HepG2 (cell line): ENCODE measurements around the gene PSKH1. TPM values are rescaled to one million over a fixed set of nuclear protein-coding genes. Genes with fewer than 3 reads are reported as not detected.
A peak's percentile ranks its signal among the peaks of the same experiment; 100 is the strongest.

ENCODE experiments used
- HDAC1 ChIP-seq: sonication (generic); formaldehyde crosslinking; IDR thresholded peaks from 2 replicates; pipeline ENCODE4 v1.5.1; 2020; ENCODE audit warnings: mild to moderate bottlenecking, missing genetic modification reagents
- NR2F6 ChIP-seq, 2 experiments: IDR thresholded peaks; 2 replicates each; pipeline ENCODE4 v1.6.1; 2016; ENCODE audit warnings: antibody characterized with exemption in 1 of 2, mild to moderate bottlenecking in 1 of 2
- polyA plus RNA-seq, 8 experiments: library from polyadenylated mRNA; depleted of rRNA in 3 of 8; stranded (reverse) in 7 of 8; unstranded in 1 of 8; fragments of >200 nt; fragmentation: Illumina TruSeq in 4 of 8; extraction: Trizol in 4 of 8; gene quantifications; 2 replicates each; pipeline versions ENCODE4 v1.2.1 to v1.2.3, GENCODE V29; 2011 to 2016; ENCODE audit warnings: low read depth in 4 of 8, missing spikeins in 1 of 8, mixed read lengths in 1 of 8; ENCODE audit not compliant: insufficient read depth in 1 of 8
- total RNA-seq, 5 experiments: library from RNA; depleted of rRNA; stranded (reverse); fragments of >200 nt; fragmentation: Illumina TruSeq; extraction: Trizol; gene quantifications; 2 replicates each; pipeline ENCODE4 v1.2.3, GENCODE V29; 2016; ENCODE audit warnings: low read depth in 1 of 5
- TF ChIP-seq, protein P1 (sequence below): sonication (generic); formaldehyde crosslinking; IDR thresholded peaks from 2 replicates; pipeline ENCODE4 v1.4.0; 2020; ENCODE audit warnings: missing genetic modification reagents
- TF ChIP-seq, protein P2 (sequence below): sonication (generic); formaldehyde crosslinking; IDR thresholded peaks from 2 replicates; pipeline ENCODE4 v1.5.1; 2020; ENCODE audit warnings: mild to moderate bottlenecking, missing genetic modification reagents, borderline replicate concordance
- TF ChIP-seq, protein P3 (sequence below): sonication (generic); formaldehyde crosslinking; IDR thresholded peaks from 2 replicates; pipeline ENCODE4 v1.4.0; 2020; ENCODE audit warnings: missing genetic modification reagents
- TF ChIP-seq, protein P4 (sequence below): sonication (generic); formaldehyde crosslinking; IDR thresholded peaks from 2 replicates; pipeline ENCODE4 v1.4.0; 2020; ENCODE audit warnings: missing genetic modification reagents
- TF ChIP-seq, protein P5 (sequence below): sonication (generic); formaldehyde crosslinking; IDR thresholded peaks from 2 replicates; pipeline ENCODE4 v1.4.0; 2020; ENCODE audit warnings: missing genetic modification reagents, borderline replicate concordance
- TF ChIP-seq, protein P6 (sequence below): sonication (generic); formaldehyde crosslinking; IDR thresholded peaks from 2 replicates; pipeline ENCODE4 v1.9.0; 2022; ENCODE audit warnings: missing genetic modification reagents, mild to moderate bottlenecking, borderline replicate concordance
- TF ChIP-seq, protein P7 (sequence below): sonication (generic); formaldehyde crosslinking; IDR thresholded peaks from 2 replicates; pipeline ENCODE4 v1.4.0; 2020; ENCODE audit warnings: low read depth, missing genetic modification reagents

Gene PSKH1
- total and polyA plus RNA-seq, 2 of the 13 experiments (the other 11 are each of a cell fraction or from before 2014, with no cell fraction given): 8.4 to 19.1 TPM

DNA sequence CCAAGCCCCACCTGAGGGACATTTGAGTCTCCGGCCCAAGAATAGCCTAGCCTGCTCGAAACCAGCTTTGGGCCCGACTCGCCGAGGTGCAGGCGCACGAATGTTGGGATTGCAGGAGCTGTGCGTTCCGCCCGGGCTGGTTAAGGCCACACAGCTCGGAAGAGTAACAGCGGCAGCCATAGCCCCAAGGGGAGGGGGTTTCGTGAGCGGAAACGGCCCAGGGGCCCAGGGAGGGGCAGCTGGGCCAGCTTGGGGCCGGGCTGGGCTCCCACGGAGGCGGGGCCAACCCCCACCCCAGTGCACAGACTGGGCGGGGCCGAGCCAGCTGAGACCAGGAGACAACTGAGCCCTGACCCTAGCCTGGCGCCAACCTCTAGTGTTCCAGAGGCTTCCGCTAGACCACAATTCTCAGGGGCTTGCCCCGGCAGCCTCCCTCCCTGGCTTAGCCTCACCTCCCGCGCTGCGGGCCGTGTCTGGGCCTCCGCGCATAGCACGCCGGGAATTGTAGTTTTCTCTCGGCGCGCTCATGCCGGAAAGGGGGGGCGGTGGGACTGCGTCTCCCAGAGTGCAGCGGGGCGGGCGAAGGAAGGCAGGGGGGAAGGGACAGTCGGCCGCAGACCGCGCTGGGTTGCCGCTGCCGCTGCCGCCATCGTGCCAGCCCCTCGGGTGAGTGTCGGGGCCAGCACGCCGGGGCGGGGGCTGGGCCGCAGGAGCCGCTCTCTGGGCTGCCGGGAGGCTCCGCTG lies 46.6 kb upstream of the PSKH1 start, which contains the start of gene NUTF2 (continued):
- TF ChIP-seq, protein P1, sequence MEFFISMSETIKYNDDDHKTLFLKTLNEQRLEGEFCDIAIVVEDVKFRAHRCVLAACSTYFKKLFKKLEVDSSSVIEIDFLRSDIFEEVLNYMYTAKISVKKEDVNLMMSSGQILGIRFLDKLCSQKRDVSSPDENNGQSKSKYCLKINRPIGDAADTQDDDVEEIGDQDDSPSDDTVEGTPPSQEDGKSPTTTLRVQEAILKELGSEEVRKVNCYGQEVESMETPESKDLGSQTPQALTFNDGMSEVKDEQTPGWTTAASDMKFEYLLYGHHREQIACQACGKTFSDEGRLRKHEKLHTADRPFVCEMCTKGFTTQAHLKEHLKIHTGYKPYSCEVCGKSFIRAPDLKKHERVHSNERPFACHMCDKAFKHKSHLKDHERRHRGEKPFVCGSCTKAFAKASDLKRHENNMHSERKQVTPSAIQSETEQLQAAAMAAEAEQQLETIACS (CRISPR knock-in tag): no peak; the same call in 1 of the 2 replicates
- 0 out of 2 replicates have a peak, but pooled peaks have one; percentile 49 for TF ChIP-seq NR2F6 (IDR thresholded peaks at IDR 0.05)
- peak; percentile 80 for TF ChIP-seq NR2F6 (CRISPR knock-in tag; IDR thresholded peaks at IDR 0.05)
- TF ChIP-seq, protein P2, sequence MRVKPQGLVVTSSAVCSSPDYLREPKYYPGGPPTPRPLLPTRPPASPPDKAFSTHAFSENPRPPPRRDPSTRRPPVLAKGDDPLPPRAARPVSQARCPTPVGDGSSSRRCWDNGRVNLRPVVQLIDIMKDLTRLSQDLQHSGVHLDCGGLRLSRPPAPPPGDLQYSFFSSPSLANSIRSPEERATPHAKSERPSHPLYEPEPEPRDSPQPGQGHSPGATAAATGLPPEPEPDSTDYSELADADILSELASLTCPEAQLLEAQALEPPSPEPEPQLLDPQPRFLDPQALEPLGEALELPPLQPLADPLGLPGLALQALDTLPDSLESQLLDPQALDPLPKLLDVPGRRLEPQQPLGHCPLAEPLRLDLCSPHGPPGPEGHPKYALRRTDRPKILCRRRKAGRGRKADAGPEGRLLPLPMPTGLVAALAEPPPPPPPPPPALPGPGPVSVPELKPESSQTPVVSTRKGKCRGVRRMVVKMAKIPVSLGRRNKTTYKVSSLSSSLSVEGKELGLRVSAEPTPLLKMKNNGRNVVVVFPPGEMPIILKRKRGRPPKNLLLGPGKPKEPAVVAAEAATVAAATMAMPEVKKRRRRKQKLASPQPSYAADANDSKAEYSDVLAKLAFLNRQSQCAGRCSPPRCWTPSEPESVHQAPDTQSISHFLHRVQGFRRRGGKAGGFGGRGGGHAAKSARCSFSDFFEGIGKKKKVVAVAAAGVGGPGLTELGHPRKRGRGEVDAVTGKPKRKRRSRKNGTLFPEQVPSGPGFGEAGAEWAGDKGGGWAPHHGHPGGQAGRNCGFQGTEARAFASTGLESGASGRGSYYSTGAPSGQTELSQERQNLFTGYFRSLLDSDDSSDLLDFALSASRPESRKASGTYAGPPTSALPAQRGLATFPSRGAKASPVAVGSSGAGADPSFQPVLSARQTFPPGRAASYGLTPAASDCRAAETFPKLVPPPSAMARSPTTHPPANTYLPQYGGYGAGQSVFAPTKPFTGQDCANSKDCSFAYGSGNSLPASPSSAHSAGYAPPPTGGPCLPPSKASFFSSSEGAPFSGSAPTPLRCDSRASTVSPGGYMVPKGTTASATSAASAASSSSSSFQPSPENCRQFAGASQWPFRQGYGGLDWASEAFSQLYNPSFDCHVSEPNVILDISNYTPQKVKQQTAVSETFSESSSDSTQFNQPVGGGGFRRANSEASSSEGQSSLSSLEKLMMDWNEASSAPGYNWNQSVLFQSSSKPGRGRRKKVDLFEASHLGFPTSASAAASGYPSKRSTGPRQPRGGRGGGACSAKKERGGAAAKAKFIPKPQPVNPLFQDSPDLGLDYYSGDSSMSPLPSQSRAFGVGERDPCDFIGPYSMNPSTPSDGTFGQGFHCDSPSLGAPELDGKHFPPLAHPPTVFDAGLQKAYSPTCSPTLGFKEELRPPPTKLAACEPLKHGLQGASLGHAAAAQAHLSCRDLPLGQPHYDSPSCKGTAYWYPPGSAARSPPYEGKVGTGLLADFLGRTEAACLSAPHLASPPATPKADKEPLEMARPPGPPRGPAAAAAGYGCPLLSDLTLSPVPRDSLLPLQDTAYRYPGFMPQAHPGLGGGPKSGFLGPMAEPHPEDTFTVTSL (CRISPR knock-in tag): peak; percentile 80; the same call in 1 of the 2 replicates
- TF ChIP-seq, protein P3, sequence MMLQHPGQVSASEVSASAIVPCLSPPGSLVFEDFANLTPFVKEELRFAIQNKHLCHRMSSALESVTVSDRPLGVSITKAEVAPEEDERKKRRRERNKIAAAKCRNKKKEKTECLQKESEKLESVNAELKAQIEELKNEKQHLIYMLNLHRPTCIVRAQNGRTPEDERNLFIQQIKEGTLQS (CRISPR knock-in tag): peak; percentile 26; the same call in 1 of the 2 replicates
- TF ChIP-seq, protein P4, sequence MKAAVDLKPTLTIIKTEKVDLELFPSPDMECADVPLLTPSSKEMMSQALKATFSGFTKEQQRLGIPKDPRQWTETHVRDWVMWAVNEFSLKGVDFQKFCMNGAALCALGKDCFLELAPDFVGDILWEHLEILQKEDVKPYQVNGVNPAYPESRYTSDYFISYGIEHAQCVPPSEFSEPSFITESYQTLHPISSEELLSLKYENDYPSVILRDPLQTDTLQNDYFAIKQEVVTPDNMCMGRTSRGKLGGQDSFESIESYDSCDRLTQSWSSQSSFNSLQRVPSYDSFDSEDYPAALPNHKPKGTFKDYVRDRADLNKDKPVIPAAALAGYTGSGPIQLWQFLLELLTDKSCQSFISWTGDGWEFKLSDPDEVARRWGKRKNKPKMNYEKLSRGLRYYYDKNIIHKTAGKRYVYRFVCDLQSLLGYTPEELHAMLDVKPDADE (CRISPR knock-in tag): 0 out of 2 replicates have a peak, but pooled peaks have one; percentile 18
- TF ChIP-seq, protein P5, sequence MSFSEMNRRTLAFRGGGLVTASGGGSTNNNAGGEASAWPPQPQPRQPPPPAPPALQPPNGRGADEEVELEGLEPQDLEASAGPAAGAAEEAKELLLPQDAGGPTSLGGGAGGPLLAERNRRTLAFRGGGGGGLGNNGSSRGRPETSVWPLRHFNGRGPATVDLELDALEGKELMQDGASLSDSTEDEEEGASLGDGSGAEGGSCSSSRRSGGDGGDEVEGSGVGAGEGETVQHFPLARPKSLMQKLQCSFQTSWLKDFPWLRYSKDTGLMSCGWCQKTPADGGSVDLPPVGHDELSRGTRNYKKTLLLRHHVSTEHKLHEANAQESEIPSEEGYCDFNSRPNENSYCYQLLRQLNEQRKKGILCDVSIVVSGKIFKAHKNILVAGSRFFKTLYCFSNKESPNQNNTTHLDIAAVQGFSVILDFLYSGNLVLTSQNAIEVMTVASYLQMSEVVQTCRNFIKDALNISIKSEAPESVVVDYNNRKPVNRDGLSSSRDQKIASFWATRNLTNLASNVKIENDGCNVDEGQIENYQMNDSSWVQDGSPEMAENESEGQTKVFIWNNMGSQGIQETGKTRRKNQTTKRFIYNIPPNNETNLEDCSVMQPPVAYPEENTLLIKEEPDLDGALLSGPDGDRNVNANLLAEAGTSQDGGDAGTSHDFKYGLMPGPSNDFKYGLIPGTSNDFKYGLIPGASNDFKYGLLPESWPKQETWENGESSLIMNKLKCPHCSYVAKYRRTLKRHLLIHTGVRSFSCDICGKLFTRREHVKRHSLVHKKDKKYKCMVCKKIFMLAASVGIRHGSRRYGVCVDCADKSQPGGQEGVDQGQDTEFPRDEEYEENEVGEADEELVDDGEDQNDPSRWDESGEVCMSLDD: peak; percentile 51; the same call in 1 of the 2 replicates
- TF ChIP-seq, protein P6, sequence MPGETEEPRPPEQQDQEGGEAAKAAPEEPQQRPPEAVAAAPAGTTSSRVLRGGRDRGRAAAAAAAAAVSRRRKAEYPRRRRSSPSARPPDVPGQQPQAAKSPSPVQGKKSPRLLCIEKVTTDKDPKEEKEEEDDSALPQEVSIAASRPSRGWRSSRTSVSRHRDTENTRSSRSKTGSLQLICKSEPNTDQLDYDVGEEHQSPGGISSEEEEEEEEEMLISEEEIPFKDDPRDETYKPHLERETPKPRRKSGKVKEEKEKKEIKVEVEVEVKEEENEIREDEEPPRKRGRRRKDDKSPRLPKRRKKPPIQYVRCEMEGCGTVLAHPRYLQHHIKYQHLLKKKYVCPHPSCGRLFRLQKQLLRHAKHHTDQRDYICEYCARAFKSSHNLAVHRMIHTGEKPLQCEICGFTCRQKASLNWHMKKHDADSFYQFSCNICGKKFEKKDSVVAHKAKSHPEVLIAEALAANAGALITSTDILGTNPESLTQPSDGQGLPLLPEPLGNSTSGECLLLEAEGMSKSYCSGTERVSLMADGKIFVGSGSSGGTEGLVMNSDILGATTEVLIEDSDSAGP (CRISPR knock-in tag): peak; percentile 93
- peak; percentile 94 for TF ChIP-seq HDAC1 (CRISPR knock-in tag)
- TF ChIP-seq, protein P7, sequence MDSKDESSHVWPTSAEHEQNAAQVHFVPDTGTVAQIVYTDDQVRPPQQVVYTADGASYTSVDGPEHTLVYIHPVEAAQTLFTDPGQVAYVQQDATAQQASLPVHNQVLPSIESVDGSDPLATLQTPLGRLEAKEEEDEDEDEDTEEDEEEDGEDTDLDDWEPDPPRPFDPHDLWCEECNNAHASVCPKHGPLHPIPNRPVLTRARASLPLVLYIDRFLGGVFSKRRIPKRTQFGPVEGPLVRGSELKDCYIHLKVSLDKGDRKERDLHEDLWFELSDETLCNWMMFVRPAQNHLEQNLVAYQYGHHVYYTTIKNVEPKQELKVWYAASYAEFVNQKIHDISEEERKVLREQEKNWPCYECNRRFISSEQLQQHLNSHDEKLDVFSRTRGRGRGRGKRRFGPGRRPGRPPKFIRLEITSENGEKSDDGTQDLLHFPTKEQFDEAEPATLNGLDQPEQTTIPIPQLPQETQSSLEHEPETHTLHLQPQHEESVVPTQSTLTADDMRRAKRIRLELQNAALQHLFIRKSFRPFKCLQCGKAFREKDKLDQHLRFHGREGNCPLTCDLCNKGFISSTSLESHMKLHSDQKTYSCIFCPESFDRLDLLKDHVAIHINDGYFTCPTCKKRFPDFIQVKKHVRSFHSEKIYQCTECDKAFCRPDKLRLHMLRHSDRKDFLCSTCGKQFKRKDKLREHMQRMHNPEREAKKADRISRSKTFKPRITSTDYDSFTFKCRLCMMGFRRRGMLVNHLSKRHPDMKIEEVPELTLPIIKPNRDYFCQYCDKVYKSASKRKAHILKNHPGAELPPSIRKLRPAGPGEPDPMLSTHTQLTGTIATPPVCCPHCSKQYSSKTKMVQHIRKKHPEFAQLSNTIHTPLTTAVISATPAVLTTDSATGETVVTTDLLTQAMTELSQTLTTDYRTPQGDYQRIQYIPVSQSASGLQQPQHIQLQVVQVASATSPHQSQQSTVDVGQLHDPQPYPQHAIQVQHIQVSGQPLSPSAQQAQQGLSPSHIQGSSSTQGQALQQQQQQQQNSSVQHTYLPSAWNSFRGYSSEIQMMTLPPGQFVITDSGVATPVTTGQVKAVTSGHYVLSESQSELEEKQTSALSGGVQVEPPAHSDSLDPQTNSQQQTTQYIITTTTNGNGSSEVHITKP (CRISPR knock-in tag): peak; percentile 92
